Fibroblast of the aortic adventitia (primary cell): ENCODE results near the gene GNB1. TPM values are rescaled to one million over a fixed set of nuclear protein-coding genes. Genes with fewer than 3 reads are reported as not detected.

Experiments
- DNase-seq: peaks from one replicate; pipeline ENCODE4 v3.0.0-alpha.2; 2010; ENCODE audit warnings: low read depth
- H3K4me3 ChIP-seq: 2 replicates; pipeline ENCODE4 v1.5.1; 2011; ENCODE audit warnings: low read depth, mild to moderate bottlenecking, control low read depth, low read length, moderate library complexity
- total RNA-seq: library from RNA; depleted of rRNA; stranded (reverse); fragments of >200 nt; gene quantifications from 2 replicates; pipeline ENCODE4 v1.2.3, GENCODE V29; 2012; ENCODE audit warnings: low replicate concordance
- TF ChIP-seq, protein P1 (sequence below): IDR thresholded peaks from 2 replicates; pipeline ENCODE4 v1.5.1; 2011; ENCODE audit warnings: mild to moderate bottlenecking, low read length, control low read depth, inconsistent platforms; ENCODE audit not compliant: insufficient read depth

Gene GNB1
- total RNA-seq, 1 donor = 108 TPM

DNA sequence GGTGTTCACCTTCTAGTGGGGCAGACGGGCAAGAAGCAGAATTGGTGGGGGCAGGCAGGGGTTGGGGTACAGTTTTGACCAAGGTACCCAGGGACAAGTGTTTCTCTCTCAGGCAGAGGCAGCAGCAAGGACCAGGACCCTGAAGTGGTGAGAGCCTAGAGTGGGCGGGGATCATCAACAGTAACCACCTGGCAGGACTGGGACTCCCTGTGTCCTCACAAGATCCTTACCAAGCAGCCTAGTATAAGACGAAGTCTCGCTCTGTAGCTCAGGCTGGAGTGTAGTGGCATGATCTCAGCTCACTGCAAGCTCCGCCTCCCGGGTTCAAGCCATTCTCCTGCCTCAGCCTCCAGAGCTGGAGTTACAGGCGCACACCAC, 109.4 kb downstream of the GNB1 start:
- no peak overlapping the region for H3K4me3 ChIP-seq
- no peak for DNase-seq
- TF ChIP-seq, protein P1, sequence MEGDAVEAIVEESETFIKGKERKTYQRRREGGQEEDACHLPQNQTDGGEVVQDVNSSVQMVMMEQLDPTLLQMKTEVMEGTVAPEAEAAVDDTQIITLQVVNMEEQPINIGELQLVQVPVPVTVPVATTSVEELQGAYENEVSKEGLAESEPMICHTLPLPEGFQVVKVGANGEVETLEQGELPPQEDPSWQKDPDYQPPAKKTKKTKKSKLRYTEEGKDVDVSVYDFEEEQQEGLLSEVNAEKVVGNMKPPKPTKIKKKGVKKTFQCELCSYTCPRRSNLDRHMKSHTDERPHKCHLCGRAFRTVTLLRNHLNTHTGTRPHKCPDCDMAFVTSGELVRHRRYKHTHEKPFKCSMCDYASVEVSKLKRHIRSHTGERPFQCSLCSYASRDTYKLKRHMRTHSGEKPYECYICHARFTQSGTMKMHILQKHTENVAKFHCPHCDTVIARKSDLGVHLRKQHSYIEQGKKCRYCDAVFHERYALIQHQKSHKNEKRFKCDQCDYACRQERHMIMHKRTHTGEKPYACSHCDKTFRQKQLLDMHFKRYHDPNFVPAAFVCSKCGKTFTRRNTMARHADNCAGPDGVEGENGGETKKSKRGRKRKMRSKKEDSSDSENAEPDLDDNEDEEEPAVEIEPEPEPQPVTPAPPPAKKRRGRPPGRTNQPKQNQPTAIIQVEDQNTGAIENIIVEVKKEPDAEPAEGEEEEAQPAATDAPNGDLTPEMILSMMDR = no peak

DNA sequence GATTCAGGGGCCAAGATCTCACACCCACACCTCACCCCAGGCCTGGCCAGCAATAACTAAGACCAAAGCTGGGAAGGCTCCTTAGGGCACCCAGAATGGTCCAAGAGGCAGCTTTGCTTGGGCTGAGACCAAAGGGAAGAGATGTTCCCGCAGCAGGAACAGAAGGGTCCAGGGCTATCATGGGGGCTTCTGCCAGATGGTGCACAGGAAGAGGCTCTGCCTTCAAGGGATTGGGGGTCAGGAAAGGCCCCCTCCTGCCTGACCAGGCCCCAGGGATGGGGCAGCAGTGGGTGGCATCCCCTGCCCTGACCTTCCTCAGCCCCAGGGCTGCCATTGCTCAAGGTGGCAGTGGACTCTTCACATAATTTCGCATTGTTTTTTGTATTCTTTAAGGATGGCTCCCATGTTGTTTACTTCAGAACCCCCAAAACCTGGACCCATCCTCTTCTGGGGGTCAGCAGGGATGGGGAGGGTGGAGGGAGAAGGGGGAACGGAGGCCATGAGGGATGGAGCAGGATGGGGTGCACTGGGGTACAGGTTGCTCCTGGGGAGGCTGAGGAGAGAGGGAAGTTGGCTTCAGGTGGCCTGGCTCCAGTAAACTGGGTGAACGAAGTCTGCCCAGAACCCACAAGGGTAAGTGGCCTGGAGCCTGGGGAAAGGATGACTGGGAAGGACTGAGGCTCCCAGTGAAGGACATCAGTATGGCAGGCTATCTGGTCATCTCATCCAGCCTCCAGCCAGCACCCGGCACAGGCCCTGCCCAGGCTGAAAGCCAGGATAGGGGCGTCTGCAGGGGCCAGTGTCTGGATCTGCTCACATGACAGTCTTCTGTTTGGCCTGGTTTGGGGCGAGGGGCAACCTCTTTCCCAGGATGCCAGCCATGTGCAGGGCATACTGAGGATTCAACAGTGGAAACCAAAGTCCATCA, 110.0 kb downstream of the GNB1 start:
- DNase-seq = no peak
- TF ChIP-seq, protein P1 = no peak
- no peak overlapping the region for H3K4me3 ChIP-seq

- H3K4me3 ChIP-seq = no peak overlapping the region
- TF ChIP-seq, protein P1 = no peak
- DNase-seq = peak; percentile 78
These were observed 110.9 kb downstream of the GNB1 start for GRCh38 chr1:1779691-1780597.

DNA sequence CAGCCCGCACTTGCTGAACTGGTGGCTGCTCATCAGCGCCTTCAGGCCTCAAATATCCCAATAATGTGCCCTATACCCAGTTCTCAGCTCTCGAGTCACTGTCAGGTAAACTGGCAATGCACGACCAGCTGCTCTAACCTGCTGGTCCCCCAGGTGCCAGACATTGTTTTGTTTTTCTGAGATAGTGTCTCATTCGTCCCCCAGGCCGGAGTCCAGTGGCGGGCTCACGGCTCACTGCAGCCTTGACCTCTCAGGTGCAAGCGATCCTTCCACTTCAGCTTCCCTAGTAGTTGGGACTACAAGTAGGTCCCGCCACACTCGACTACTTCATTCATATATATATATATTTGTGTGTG, 111.6 kb downstream of the GNB1 start:
- TF ChIP-seq, protein P1 = no peak
- DNase-seq = no peak
- H3K4me3 ChIP-seq = no peak overlapping the region

DNA sequence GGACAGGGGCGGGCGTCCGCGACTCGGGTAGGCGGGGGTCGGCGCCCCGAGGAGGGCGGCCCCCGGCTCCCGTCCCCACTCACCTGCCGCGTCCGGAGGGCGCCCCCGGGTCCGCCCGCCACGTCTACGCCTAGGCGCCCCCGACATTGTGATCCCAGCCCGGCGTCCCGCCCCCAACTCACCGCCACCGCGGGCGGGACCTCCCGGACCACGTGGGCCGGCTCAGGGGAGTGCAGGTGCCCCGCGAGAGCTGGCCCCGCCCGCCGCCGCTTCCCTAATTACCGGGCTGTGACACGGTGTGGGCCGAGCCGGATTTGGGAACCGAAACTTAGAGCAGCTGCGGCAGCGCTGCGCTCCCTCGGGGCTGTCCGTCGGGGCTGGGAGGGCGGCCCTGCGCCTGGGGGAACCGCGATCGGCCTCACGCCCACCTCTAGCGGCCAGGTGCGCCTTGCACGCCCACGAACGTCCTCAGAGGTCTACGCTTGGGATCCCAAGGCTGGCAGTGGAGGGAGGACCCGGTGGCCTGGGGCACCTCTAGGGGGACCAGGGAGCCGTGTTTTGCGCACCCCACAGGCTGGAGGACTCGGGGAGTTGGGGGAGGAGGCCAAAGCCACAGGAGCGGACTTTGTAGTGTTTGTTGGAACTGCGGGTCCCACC, 112.1 kb downstream of the GNB1 start:
- H3K4me3 ChIP-seq = peak overlapping the region; percentile 71
- TF ChIP-seq, protein P1 = no peak
- no peak for DNase-seq

DNA sequence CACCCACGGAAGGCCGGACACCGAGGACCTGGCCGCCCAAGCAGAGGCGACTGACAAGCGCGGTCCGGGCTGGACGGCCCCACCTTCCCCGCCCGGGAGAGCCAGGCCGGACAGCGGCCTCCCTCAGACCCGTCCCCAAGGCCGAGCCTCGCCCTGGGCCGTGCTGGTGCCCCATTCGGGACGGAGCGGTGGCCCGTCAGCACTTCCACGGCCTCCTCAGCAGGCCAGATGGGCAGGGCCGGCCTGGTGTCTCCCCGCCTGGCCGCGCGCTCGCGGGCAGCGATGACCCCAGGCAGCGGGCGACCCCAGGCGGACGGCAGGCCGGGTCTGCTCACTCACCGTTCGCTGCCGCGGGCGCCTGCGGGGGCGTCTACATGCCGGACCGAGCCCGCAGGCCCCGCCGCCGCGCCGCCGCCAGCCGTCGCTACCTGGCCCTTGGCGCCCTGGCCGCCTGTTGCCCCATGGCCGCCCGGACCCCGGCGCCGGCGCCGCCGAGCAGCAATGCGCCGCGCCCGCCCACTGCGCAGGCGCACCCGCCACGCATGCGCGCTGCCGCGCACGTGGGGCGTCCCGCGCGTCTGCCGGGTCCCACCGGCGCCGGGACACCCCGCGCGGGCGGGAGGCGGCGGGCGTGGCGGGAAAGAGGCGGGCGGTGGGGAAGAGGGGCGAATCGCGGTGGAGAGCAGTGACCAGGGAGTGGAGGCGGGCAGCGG, 112.8 kb downstream of the GNB1 start, which contains the start of gene NADK:
Gene NADK, minus strand, starts transcription at position 521 of the 713 bp plus-strand sequence. CDS start 13,064 bp downstream, outside the sequence.
- peak; percentile 35 for DNase-seq
- TF ChIP-seq, protein P1 = no peak
- peak within 1 kb of the TSS; percentile 71 for H3K4me3 ChIP-seq
